Thyroid gland (tissue), 4 donors: ENCODE measurements around the gene UGP2.

Source experiments
- POLR2A ChIP-seq, 2 donors: fragments of 450-650 bp; IDR thresholded peaks; one replicate each; pipeline ENCODE4 v1.6.1; 2017; ENCODE audit warnings: antibody characterized with exemption in 2 of 2, mild to moderate bottlenecking in 2 of 2, moderate library complexity in 1 of 2
- TF ChIP-seq, protein P1 (sequence below), 6 experiments: fragments of 200-600 bp in 3 of 6; fragments of 450-650 bp in 3 of 6; sonication (generic) in 3 of 6; IDR thresholded peaks; one replicate each; pipeline ENCODE4 v1.5.1; 2016 to 2019; ENCODE audit warnings: antibody characterized with exemption in 6 of 6, mild to moderate bottlenecking in 2 of 6, inconsistent platforms in 1 of 6, moderate library complexity in 1 of 6

DNA sequence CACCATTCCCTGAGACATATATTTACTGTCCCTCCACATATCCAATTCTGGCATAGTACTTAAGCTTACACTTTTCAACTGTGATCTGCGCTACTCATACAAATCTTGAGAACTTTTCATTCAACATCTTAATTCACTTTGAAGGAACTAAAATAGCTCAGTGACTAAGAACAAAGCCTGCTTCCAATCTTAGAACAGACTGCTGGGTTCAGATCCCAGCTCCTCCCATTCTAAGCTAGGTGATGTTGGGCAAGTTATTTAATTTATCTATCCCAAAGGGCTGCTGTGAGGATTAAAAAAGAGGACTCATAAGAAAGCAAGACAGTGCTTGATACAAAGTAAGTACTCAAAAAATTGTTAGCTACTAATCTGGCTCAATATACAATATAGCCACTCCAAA is 57.9 kb downstream of the UGP2 start:
- TF ChIP-seq, protein P1, sequence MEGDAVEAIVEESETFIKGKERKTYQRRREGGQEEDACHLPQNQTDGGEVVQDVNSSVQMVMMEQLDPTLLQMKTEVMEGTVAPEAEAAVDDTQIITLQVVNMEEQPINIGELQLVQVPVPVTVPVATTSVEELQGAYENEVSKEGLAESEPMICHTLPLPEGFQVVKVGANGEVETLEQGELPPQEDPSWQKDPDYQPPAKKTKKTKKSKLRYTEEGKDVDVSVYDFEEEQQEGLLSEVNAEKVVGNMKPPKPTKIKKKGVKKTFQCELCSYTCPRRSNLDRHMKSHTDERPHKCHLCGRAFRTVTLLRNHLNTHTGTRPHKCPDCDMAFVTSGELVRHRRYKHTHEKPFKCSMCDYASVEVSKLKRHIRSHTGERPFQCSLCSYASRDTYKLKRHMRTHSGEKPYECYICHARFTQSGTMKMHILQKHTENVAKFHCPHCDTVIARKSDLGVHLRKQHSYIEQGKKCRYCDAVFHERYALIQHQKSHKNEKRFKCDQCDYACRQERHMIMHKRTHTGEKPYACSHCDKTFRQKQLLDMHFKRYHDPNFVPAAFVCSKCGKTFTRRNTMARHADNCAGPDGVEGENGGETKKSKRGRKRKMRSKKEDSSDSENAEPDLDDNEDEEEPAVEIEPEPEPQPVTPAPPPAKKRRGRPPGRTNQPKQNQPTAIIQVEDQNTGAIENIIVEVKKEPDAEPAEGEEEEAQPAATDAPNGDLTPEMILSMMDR (IDR thresholded peaks at IDR 0.05), result no peak
- TF ChIP-seq POLR2A (IDR thresholded peaks at IDR 0.05), result no peak
